Mesothelial cell of epicardium (in vitro differentiated cells): ENCODE measurements around the gene CIC. TPM values are rescaled to one million over a fixed set of nuclear protein-coding genes. Genes with fewer than 3 reads are reported as not detected.
A peak's percentile ranks its signal among the peaks of the same experiment; 100 is the strongest.

ENCODE experiments used
- DNase-seq, 2 experiments: peaks; one replicate each; pipeline ENCODE4 v3.0.0; 2021; ENCODE audit warnings: low spot score in 2 of 2; ENCODE audit not compliant: unreplicated experiment in 2 of 2
- H3K27ac Mint-ChIP-seq: 2 replicates; pipeline ENCODE4 v1.8.0; 2021; ENCODE audit warnings: mixed read lengths
- H3K27me3 Mint-ChIP-seq: 2 replicates; pipeline ENCODE4 v1.8.0; 2021; ENCODE audit warnings: low read depth, mixed read lengths
- H3K36me3 Mint-ChIP-seq: 2 replicates; pipeline ENCODE4 v1.8.0; 2021; ENCODE audit warnings: mixed read lengths
- H3K4me1 Mint-ChIP-seq: 2 replicates; pipeline ENCODE4 v1.8.0; 2021; ENCODE audit warnings: mixed read lengths
- H3K4me3 Mint-ChIP-seq: 2 replicates; pipeline ENCODE4 v1.8.0; 2021; ENCODE audit warnings: mild to moderate bottlenecking, moderate library complexity, mixed read lengths
- H3K9me3 Mint-ChIP-seq: 2 replicates; pipeline ENCODE4 v1.8.0; 2021; ENCODE audit warnings: mixed read lengths
- total RNA-seq: library from RNA; stranded (reverse); gene quantifications from 3 replicates; pipeline ENCODE4 v1.2.1, GENCODE V29; 2021
- TF ChIP-seq, protein P1 (sequence below): fragments of 200-600 bp; sonication (generic); IDR thresholded peaks from one replicate; pipeline ENCODE4 v1.5.0; 2021; ENCODE audit warnings: antibody characterized with exemption; ENCODE audit not compliant: unreplicated experiment

The CIC gene
- total RNA-seq, 1 donor from 2014 or later = 90.9 TPM

DNA sequence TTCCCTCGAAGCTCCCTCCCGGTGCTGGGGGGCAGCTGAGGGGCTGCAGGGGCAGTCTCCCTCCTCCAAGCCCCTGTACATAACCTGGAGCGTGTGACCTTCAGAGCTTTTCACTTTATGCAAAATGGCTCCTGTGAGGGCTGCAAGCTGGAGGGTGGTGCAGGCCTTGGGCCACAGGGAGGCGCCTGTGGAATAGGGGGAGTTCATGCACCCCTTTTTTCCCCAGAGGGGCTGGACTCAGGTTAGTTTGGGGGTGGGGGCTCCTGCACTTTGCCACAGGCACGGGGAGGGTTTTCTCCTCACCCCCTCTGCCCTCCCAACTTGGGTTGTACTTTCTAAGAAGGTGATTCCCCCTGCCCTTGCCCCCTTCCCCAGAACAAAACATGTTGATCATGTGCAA is 26.3 kb downstream of the CIC start:
- no peaks in the 10 kb centered on the region for H3K27me3 Mint-ChIP-seq
- H3K4me1 Mint-ChIP-seq = peaks cover 3% of the 10 kb centered on the region
- H3K9me3 Mint-ChIP-seq = no peaks in the 10 kb centered on the region
- no peak overlapping the region for H3K27ac Mint-ChIP-seq
- no peak overlapping the region for H3K4me3 Mint-ChIP-seq
- H3K36me3 Mint-ChIP-seq = peaks cover 20% of the 10 kb centered on the region
- DNase-seq = no peak
- TF ChIP-seq, protein P1, sequence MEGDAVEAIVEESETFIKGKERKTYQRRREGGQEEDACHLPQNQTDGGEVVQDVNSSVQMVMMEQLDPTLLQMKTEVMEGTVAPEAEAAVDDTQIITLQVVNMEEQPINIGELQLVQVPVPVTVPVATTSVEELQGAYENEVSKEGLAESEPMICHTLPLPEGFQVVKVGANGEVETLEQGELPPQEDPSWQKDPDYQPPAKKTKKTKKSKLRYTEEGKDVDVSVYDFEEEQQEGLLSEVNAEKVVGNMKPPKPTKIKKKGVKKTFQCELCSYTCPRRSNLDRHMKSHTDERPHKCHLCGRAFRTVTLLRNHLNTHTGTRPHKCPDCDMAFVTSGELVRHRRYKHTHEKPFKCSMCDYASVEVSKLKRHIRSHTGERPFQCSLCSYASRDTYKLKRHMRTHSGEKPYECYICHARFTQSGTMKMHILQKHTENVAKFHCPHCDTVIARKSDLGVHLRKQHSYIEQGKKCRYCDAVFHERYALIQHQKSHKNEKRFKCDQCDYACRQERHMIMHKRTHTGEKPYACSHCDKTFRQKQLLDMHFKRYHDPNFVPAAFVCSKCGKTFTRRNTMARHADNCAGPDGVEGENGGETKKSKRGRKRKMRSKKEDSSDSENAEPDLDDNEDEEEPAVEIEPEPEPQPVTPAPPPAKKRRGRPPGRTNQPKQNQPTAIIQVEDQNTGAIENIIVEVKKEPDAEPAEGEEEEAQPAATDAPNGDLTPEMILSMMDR = no peak

DNA sequence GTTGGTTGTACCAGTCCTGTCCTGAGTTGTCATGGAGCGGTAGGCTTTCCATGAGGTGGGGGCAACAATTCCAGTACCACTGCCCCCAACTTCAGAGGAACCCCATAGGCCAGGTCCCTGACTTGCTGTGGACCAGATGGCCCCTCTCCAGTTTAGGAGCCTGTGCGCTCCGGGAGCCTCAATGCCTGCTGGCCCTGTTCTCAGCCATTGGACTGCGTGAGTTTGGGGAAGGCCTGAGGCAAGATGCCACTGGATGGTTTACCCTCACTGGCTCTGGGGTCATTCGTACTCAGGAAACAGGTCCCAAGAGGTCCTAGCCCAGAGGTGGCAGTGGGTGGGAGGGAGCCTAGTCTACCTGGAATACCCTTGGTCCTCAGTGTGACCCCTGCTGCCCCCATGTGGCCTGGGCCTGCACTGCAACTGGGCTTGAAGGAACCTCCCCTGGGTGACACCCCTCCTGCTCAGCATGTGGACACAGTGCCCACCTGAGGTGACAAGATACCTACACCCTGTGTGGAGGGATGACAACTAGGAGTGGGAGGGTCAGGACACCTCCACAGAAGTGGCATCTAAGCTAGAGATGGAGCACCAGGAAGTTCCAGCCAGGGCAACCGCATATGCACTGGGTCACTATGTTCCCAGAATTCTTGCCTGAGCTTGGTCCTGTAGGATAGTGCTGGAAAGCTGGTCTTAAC is 26.9 kb downstream of the CIC start:
- H3K4me3 Mint-ChIP-seq = no peak overlapping the region
- H3K27ac Mint-ChIP-seq = peak overlapping the region; percentile 4
- H3K27me3 Mint-ChIP-seq = no peaks in the 10 kb centered on the region
- H3K9me3 Mint-ChIP-seq = no peaks in the 10 kb centered on the region
- TF ChIP-seq, protein P1 = peak; percentile 82
- peaks cover 3% of the 10 kb centered on the region for H3K4me1 Mint-ChIP-seq
- H3K36me3 Mint-ChIP-seq = peaks cover 20% of the 10 kb centered on the region
- DNase-seq = peak in 1 of 2 experiments; percentile 93

DNA sequence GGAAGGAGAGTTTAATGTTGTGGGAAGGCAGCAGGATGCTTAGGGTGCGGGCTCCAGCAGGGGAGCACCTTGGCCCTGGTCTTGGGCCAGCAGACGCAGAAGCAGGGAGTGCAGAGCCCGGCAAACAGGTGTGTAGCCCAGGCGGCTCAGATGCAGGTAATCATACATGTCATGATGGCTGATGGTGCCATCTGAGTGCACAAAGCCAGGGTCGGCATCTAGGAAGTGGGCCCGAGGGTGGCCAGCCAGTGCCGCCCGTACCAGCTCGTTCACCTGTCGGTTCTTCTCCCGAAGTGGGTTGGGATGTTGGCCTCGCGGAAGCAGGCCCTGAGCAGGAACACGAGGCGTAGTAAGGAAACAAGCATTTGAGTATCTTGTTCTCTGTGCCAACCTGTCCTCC is 28.0 kb downstream of the CIC start:
- Mint-ChIP-seq H3K36me3 (peaks cover 16% of the 10 kb centered on the region), H3K4me3 (no peak overlapping the region), H3K9me3 (no peaks in the 10 kb centered on the region), H3K27ac (no peak overlapping the region), H3K4me1 (peaks cover 14% of the 10 kb centered on the region), H3K27me3 (no peaks in the 10 kb centered on the region)
- TF ChIP-seq, protein P1 = no peak
- DNase-seq = no peak

DNA sequence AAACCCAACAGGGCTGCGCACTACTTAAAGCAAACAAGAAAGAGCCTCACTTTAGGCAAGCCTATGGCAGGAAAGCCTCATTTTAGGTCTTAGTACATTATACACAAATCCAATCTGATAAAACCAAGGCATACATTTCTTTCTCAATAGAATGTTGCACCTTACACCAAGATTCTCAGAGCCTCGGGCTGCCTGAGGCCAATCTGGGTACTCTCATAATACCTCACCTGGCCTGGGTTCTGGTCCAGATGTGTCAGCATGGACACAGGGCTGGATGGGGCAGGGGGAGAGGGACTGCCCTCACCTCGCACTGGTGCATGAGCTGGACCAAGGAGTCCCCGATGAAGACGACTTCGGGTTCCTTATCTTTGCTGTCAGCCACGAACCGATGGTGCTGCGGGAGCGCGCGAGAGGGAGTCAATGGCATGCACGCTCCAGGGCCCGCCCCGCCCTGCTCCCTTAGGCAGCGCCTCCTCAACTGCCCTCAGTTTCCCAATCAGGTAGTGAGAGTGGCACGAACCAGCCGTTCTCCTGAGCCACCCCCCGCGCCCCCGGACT is 32.7 kb downstream of the CIC start, which contains the start of gene PRR19:
Gene PRR19, plus strand, starts transcription at position 487 of the 558 bp plus-strand sequence. CDS start 7,453 bp downstream, outside the sequence.
- DNase-seq = no peak
- Mint-ChIP-seq H3K27me3 (no peaks in the 10 kb centered on the region), H3K4me3 (peak within 1 kb of the TSS; percentile 94), H3K27ac (peak within 1 kb of the TSS; percentile 68), H3K9me3 (no peaks in the 10 kb centered on the region), H3K36me3 (peaks cover 7% of the 10 kb centered on the region), H3K4me1 (peaks cover 29% of the 10 kb centered on the region)
- TF ChIP-seq, protein P1 = no peak

DNA sequence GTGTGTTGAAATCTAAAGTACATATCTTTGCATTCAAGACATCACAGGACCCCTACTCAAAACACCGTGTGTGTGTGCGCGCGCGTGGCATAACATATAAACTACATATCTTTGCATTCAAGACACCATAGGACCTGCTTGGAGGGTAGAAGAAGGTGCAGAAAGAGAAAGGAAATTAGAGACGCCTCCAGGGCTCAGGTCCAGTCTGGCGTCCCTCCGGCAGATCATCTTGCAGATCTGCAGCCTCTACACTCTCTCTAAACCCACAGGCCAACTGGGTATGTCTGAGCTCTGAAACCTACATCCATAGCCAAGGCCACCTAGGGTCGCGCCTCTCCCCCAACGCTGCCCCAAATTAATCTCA is 34.0 kb downstream of the CIC start:
- no peaks in the 10 kb centered on the region for H3K27me3 Mint-ChIP-seq
- peak overlapping the region; percentile 68 for H3K27ac Mint-ChIP-seq
- peaks cover 29% of the 10 kb centered on the region for H3K4me1 Mint-ChIP-seq
- H3K4me3 Mint-ChIP-seq = peak overlapping the region; percentile 94
- DNase-seq = no peak
- H3K9me3 Mint-ChIP-seq = no peaks in the 10 kb centered on the region
- H3K36me3 Mint-ChIP-seq = peaks cover 5% of the 10 kb centered on the region
- TF ChIP-seq, protein P1 = no peak
